A204.1 (cell line): ENCODE measurements around the gene FMOD.
A peak's percentile ranks its signal among the peaks of the same experiment; 100 is the strongest.

Experiments
- FAIRE-seq: peaks from 2 replicates; lab custom pipeline; 2012; peaks lifted over from hg19 to GRCh38; lab: Jason Lieb, UNC

FMOD gene

GRCh38 chr1:203361945-203362719 lies 11.2 kb upstream of the FMOD start:
- no peak for FAIRE-seq

GRCh38 chr1:203360547-203361185 lies 9.7 kb upstream of the FMOD start:
- FAIRE-seq: no peak

GRCh38 chr1:203359010-203359571 lies 8.2 kb upstream of the FMOD start:
- FAIRE-seq: no peak

- FAIRE-seq: no peak
Measured at GRCh38 chr1:203354246-203354645, 3.3 kb upstream of the FMOD start.

GRCh38 chr1:203353486-203353885 lies 2.6 kb upstream of the FMOD start:
- FAIRE-seq: no peak

GRCh38 chr1:203349773-203350524 lies 973 bp downstream of the FMOD start:
- FAIRE-seq: no peak

- no peak for FAIRE-seq
Measured at GRCh38 chr1:203349166-203349565, 1.8 kb downstream of the FMOD start.

GRCh38 chr1:203346769-203347102 lies 4.2 kb downstream of the FMOD start:
- FAIRE-seq: no peak

- no peak for FAIRE-seq
Measured at GRCh38 chr1:203346060-203346768, 4.7 kb downstream of the FMOD start.

GRCh38 chr1:203343956-203344754 lies 6.8 kb downstream of the FMOD start:
- no peak for FAIRE-seq

GRCh38 chr1:203342192-203342940 lies 8.6 kb downstream of the FMOD start:
- FAIRE-seq: no peak

- peak; percentile 70 for FAIRE-seq
Measured at GRCh38 chr1:203340112-203340790, 10.7 kb downstream of the FMOD start.

GRCh38 chr1:203338335-203339036 lies 12.4 kb downstream of the FMOD start:
- no peak for FAIRE-seq

GRCh38 chr1:203336097-203336496 lies 14.8 kb downstream of the FMOD start:
- FAIRE-seq: no peak

GRCh38 chr1:203335503-203335902 lies 15.4 kb downstream of the FMOD start:
- no peak for FAIRE-seq

- FAIRE-seq: no peak
Measured at GRCh38 chr1:203331224-203331623, 19.7 kb downstream of the FMOD start.

- FAIRE-seq: no peak
Measured at GRCh38 chr1:203328714-203329122, 22.2 kb downstream of the FMOD start.

GRCh38 chr1:203327684-203328457 lies 23.1 kb downstream of the FMOD start:
- FAIRE-seq: no peak
